ENCODE data around the gene IL17REL.

The IL17REL gene

DNA sequence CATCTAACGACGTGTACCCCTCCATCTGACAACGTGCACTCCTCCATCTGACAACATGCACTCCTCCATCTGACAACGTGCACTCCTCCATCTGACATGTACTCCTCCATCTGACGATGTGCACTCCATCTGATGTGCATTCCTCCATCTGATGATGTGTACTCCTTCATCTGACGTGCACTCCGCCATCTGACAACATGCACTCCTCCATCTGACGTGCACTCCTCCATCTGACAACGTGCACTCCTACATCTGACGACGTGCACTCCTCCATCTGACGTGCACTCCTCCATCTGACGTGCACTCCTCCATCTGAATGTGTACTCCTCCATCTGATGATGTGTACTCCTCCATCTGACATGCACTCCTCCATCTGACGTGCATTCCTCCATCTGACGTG, 8.0 kb upstream of the IL17REL start:
- no peak for DNase-seq

DNA sequence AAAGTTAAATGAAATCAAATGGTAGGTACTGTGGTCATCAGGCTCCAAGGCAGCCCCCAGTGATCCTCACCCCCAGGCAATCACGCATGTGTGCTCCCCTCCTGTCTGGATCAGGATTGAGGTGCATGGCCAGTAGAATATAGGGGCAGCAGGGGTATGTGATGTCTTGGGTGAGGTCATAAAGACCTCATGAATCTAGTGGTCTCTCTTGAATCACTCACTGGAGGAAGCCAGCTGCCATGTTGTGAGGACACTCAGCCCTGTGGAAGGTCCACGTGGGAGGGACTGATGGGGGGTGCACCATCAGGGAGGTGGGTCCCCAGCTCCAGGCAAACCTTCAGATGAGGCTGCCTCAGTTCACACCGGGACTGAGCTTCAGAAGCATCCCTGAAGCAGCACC, 6.8 kb upstream of the IL17REL start:
- DNase-seq: no peak

DNA sequence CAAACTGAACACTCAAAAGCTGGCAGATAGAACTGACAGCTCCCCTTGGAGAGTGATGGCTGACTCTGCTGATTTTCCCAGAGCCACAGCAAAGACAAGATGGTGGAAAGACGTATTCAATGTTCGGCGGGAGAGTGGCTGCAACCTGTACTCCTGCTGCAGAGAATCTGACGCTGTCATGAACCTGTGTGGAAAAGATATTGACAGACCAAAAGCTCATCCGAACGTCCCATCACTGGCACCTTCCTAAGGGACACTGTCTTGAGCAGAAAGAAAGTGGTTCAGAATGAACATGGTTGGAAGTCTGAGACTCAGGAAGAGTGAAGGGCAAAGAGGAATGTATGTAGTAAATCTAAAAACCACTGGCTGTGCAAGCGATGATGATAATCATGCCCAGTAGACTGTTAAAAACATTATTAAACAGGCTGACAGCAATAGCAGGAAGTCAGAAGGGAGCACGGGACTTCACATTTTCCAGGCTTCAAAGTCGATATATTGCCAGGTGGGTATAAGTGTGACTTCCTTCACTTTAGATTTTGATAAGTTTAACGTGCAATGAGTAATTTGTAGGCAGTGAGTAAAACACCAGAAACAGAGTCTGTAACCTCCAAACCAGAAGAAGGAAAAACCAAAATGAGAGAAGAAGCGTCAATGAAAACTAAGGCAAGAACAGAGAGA, 6.2 kb upstream of the IL17REL start:
- DNase-seq: no peak

DNA sequence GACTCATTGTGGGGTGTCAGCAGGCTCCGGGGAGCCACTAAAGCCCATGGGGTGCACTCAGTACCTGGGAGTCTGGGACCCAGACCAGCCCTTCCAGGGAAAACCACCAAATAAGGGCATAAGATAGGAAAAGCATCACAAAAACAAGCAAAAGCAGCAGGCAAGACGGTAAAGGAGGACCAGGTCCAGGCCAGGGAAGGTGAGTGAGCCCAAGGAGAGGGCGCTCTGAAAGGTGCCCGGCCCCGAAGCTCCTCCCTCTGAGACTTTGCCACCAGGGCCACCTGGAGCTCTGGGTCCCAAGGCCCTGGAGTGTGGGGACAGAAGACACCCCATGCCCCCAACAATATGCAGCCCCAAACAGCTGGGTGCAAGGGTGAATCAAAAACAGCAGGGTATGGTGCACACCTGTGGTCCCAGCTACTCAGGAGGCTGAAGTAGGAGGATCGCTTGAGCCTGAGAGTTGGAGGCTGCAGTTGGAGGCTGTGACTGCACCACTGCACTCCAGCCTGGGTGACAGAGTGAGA, 5.2 kb upstream of the IL17REL start:
- DNase-seq: no peak

DNA sequence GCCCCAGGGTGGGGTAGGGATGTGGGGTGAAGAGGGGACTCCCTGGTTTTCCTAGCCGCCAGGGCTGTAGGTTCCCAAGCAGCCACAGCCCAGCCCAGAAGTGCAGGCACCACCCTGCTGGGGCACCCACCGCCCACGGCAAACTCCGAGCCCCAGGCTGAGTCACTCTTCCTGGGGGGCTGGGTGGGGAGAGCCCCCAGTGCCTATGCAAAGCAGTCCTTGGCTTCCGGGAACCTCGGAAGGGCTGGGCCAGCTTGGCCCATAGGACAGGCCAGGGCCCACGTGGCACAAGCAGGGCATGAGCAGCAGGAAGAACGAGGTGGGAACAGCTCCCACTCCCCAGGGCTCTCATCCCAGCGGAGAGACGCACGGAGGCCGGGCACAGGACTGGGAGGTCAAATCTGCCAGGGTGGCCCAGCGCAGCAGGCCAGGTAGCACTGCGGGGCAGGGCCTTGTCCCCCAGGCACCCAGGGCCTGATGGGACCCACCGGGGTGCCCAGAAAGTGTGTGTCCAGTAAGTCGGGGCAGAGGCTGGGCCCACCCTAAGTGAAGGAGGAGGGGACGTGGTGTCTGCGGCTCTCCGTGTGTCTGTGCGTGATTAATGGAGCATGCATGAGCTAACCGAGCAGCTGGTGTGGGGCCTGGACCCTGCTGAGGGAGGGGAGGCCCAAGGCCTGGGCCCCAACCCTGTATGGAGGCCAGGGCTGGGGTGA, 4.6 kb upstream of the IL17REL start:
- no peak for DNase-seq

DNA sequence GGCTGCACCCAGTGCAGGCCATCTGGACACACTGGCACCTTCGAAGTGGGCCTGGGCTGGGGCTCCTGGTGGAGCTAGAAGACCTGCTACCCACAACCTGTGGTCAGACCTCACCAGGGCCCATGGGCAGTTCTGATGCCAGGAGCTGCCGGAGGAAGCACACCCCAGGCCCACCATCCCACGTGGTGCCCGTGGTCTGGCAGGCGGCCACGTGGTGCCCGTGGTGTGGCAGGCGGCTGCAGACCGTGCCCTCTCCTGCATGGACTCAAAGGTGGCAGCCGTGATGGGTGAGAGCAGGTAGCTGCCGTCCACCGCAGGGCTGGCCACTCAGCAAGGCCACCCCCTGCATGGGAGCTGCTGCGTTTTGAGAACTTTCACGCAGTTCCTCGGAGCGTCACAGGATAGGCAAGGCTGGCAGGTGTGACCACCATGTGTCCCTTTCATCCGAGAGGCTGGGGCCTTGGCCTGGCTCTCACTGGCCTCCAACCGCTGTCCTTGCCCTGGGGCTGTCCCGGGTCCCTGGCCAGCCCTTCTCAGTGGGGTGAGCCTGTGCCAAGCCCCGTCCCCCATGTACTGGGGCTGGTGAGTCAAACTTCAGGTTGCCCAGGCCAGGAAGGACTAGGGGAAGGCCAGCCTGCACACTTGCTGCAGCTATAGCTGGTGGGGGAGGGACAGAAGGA, 3.9 kb upstream of the IL17REL start:
- DNase-seq: no peak

DNA sequence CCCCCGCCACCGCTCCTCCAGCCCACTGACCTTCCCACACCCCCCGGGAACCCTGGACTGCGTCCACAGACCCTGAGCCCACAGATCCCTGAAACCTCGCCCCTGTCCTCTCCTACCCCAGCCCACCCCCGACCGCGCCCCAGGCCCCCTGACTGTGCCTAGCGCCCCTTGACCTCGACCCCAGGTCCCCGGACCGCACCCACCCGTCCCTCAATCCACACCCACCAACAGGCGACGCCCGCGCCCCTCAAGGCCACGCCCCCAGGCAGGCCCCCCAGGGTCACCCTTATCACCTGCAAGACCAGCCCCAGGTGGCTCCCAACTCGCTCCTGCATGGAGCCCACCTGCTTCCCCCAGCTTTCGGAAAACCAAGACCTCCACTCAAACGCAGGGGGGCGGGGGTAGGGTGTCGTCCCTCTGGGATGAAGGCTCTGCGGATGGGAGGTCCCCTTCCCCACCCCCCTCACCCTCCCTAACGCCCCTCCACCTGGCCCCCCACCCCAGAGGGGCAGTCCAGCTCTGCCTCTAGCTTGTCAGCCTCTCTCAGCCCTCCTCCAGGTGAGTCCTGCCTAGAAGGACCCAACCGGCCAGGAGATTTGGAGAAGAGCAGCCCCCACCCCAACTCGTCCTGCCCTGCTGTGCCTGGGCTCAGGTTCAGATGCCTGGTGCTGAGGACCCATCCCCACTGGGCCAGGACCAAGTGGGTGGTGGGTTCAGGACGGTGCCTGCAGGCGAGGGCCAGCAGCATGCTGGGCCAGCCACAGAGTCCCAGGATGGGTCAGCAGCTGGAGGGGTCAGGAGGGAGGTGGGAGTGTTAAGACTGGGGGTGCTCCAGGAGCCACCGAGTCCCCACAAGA, 3.1 kb upstream of the IL17REL start:
- DNase-seq: no peak

DNA sequence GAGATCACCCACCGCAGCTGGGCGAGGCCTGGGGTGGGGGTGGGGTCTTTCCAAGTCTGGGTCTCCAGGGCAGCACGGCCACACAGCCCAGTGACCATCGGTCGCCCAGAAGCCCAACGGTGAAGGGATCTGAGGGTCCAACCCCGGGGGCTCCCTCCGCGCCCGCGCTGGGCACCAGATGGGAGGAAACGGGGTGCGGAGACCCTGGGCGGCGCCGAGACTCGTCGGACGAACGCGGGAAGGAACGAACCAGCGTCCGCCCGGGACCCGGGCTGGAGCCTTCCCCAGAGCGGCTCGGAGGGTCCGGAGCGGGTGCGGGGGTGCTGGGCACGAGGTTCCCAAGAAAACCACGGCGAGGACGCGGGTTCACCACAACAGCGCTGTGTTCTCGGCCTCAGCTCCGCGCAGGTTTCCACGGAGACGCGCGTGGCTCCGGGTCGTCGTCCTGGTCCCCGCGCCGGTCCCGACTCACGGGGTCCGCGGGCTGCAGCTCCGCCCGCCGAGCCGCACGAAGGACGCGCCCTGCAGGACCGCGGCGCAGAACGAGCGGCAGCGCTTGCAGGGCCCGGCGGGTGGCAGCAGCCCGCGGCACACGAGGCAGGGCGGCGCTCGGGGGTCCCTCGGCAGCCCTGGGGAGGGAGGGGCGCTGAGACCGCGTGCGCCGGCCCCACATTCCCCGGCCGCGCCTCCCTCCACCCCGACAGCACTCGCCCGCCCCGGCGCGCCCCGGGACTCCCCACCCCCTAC, 2.3 kb upstream of the IL17REL start:
- no peak for DNase-seq

DNA sequence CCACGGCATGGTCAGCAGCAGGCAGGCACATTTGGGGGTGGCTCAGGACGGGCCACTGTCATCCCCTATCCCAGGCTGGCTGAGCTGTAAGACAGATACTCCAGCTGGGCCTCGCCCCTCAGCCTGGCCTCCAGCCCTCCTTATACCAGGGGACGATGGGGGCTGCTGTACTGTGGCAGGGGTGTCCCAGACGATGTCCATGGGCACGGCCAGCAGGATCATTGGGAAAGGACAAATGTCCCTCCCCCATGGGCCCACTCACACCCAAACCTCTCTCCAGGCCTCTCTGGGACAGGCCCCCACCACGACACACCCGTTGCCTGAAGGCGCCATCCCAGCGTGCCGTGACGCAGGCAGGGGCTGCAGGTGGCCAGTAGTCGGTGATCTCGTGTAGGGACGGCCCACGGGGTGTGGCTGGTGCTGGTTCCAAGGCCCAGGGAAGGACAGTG, 1.5 kb upstream of the IL17REL start:
- no peak for DNase-seq

DNA sequence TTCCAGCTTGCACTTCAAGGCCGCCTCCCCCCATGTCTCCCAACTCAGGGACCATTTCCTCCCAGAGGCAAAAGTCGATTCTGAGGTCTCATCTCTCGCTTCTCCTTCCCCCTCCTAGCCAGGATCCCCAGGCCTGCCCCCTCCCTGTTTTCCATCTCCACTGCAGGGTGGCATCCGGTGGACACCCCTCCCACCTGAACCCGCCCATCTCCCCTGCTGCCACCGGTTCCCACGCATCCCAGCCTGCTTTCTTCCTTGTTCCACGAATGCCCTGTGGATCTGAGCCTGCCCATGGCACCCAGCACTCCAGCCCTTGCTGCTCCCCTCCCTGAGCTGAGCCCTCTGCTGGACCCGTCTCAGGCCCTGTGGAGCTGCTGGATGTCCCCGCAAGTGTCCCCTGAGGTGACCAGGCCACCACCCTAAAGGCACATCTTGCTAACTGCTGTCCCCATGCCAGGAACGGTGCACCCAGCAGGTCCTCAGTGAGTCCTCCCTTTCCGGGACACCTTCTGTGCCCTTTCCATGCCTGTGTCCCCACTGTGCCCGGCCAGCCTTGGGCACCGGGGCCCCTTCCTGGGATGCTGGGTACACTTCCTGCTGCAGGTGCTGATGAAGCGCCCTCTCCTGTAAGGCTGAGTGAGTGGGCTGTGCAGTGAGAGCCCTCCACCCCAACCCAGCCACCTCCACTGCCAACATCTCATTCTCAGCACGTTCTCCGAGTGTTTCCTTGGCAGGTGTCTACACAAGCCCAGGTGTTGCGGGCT, 936 bp downstream of the IL17REL start:
- DNase-seq: no peak

DNA sequence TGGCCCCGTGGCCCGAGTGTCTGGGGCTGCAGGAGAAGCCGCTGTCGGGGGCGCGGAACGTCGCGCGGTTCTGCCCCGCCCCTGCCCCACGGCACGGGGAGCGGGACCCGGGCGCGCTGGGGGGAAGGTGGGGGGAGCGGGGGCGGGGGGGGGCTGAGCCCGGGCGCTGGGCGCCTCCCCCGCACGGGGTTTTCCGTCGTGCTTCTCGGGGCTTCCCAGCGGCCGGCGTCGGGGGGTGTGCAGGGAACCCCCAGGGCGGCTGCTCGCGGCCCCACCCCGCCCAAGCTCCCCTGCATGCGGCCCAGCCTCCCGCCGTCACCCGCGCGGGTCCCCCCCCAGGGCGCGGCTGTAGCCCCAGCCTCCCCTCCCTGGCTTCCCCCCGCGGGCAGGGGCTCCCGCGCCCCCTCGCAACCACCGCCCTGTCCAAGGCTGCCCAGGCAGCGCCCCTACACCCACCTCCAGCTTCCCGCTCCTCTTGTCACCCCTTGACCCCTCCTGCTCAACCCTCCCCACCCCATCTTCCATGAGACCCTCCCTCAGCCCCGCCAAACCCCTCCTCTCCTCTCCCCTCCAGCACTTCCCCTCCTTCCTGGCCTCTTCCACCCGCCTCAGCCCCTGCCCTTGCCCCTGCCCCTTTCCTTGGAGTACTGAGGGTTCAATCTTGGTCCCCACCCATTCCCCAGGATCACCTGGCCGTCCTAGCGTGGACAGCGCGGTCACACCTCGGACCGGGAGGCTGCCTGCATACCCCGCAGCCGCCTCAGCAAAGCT, 1.7 kb downstream of the IL17REL start:
- no peak for DNase-seq

DNA sequence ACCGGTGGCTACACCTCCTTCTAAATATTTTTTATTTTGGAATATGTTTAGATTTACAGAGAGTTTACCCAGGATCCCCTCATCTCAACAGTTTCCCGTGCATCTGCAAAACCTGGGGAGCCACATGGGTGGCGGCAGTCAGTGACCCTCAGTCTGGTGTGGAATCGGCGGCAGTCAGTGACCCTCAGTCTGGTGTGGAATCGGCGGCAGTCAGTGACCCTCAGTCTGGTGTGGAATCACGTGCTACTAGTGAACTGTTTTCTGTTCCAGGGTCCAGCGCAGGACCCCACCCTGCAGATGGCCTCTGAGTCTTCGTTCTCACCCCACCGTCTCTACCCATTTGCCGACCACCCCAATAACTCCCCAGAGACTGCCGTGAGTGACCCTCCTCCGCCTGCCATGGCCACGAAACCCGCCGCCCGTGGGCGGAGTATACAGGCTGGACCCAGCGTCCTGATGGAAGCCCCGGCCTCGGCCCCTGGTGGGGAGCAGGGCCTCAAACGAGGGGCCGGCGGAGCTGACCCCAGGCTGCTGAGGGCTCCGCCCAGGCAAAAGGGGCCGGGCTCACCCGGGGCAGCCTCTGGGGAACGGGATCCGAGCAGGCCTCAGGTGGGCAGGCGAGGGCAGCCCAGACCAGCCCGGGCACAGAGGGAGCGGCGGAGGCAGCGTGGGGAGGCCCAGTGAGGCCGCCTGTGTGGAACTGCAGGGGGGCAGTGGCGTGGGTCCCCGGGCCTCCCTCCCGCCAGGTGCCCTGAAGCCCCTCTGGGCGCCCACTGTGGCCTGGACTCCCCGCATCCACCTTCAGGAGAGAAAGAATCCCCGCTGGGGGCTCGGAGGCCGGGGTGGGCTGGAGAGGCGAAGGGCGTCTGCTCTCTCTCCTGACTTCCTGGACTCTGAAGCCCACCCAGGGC, 2.5 kb downstream of the IL17REL start:
- DNase-seq: no peak

DNA sequence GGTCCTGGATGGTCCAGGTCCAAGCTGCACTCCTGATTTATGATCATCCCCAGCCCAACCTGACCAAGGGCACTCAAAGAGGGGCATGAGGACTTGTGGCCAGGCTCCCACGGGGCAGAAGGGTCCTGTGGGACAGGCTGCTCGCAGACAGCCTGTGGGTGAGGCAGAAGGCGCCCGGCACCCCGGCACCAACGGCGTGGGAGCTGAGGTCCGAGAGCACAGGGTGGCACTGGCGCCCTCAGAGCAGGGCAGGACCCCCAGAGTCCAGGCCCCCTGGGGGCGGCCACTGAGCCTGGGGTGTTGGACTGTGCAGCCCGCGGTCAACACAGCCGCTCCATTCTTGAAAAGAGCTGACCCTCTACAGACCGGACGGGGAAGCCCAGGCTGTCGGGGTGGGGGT, 3.3 kb downstream of the IL17REL start:
- no peak for DNase-seq

DNA sequence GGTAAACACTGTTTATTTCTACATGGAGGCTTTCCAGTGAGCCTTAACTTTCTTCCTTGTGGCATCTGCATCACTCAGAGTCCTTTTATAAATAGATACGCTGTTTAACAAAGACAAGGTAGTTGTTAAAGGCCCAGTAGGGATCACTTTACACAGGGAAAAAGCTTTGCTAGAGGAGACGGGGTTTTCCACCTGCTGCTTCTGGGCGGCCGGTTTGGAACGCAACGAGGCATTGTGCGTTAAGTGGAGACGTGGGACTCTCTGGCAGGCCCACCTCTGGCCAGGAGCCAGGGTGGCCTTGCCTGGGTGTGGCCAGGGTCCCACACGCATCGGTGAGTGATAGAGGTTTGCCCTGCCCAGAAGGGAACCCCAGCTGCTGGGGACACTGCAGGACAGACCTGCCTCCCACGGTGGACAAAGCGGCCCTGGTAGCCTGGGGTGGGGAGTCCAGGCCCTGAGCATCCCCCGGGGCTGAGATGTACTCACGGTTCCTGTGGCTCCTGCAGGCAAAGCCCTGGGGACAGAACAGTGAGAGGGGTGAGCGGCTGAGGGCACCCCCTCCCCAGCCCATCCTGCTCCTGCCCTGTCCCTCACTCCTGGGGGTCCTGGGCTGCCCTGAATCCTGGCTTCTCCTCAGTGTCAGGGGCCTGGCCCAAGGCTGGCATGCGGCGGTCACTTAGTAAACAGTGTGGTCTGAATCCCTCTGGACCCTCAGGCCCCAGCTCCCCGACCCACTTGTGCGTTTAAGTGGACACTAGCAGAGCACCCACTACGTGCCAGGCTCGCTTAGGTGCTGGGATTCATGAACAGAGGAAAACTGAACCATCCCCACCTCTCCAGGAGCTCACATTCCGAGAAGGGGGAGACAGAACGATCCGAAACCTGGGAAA, 4.2 kb downstream of the IL17REL start:
- no peak for DNase-seq

DNA sequence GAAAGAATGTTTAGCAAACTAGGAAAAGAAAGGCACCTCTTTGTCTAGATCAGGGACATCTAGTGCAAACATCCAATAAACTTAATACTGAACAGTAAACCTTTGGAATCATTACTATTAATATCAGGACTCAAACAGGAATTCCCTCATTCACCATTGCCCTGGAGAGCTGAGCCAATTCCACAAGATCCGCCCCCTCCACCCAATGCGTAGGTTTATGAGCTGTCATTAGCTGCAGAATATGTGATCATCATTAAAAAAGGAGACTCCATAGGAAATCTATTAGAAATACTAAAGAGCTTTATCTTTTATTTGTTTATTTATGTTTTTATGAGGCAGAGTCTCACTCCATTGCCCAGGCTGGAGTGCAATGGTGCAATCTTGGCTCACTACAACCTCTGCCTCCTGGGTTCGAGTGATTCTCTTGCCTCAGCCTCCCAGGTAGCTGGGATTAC, 5.5 kb downstream of the IL17REL start:
- DNase-seq: no peak

DNA sequence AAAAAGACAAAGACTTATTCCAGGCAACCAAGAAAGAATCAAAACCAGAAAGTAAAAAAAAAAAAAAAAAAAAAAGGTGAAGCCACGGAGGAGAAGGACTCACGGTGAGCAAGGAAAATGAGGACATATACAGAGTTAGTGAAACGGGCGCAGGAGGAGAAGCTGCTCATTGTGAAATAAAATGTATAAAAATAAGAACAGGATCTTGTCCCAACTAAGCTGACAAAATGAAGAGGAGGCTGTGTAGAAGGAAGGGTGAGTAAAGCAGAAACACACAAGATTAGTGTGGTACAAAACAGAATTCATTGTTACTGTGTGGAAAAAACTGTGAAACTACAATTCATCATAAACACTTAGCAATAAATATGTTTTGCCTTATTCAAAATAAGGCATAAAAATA, 7.6 kb downstream of the IL17REL start:
- no peak for DNase-seq

DNA sequence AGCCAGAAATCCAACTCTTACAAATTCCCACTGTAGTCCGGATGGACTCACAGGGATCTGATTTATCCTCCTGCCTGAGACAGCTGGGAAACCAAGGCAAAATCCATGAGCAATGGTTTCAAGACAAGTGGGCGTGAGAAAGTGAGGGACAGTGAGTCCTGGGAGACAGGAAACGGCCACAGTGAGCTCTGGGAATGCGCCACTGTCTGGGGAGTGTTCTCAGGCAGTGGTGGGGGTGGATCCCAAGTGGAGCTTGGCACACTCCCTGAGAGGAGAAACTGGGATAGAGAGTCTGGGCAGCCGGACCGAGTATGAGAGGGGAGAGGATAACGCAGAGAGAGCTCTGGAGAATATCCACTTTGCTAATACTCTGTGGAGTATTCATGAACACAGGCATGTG, 9.8 kb downstream of the IL17REL start:
- no peak for DNase-seq
